ENCODE measurements around the gene NUDT14. TPM values are rescaled to one million over a fixed set of nuclear protein-coding genes. Genes with fewer than 3 reads are reported as not detected.

NUDT14 gene
- total RNA-seq, 4 donors from 2014 or later = 17.0 to 53.9 (median 32.6) TPM

DNA sequence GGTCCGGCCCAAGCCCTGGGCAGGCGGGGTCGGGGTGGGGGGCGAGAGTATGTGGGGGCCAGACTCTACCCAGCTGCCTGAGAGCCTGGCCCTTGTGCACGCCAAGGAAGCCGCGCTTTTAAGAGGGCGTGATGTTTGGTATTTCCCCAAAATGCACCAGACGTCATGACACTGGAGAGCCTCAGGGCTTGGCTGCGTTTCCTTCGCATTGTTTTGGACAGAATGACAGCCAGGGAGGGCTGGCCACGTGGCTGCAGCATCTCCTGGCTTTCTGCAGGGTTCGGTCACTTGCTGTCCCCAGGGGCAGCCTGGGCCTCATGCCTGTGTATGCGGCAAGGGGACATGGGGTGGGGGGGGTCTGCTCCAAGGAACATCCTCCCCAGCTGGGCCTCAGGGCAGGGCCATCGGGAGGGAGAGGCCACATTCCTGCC, 16.1 kb upstream of the NUDT14 start:
- Histone ChIP-seq H3K4me3 (no peak overlapping the region), H3K27me3 (peaks cover 96% of the 10 kb centered on the region), H3K9me3 (no peaks in the 10 kb centered on the region), H3K27ac (peak overlapping the region in 1 of 4 donors; percentile 13), H3K4me1 (peaks cover 0 to 20% (median 14%) of the 10 kb centered on the region in 4 donors), H3K36me3 (no peaks in the 10 kb centered on the region)
- no peak for TF ChIP-seq POLR2A (IDR thresholded peaks at IDR 0.05)
- no peak for TF ChIP-seq POLR2AphosphoS5 (IDR thresholded peaks at IDR 0.05)
- no peak for TF ChIP-seq EP300 (IDR thresholded peaks at IDR 0.05; ENCODE audit: low read depth)
- TF ChIP-seq, protein P1, sequence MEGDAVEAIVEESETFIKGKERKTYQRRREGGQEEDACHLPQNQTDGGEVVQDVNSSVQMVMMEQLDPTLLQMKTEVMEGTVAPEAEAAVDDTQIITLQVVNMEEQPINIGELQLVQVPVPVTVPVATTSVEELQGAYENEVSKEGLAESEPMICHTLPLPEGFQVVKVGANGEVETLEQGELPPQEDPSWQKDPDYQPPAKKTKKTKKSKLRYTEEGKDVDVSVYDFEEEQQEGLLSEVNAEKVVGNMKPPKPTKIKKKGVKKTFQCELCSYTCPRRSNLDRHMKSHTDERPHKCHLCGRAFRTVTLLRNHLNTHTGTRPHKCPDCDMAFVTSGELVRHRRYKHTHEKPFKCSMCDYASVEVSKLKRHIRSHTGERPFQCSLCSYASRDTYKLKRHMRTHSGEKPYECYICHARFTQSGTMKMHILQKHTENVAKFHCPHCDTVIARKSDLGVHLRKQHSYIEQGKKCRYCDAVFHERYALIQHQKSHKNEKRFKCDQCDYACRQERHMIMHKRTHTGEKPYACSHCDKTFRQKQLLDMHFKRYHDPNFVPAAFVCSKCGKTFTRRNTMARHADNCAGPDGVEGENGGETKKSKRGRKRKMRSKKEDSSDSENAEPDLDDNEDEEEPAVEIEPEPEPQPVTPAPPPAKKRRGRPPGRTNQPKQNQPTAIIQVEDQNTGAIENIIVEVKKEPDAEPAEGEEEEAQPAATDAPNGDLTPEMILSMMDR (IDR thresholded peaks at IDR 0.05) = no peak
- intact Hi-C loops (cut with DNase I; ENCODE audit: low total_unique reads) = no loop called here
- in situ Hi-C loops (cut with MboI; ENCODE audit: low pct_ligation_motif_present in 1 of 4, low pct_unique_long_range_greater_than_20kb in 1 of 4, low sequenced_read_pairs in 3 of 4) = no loop called here
- WGBS, 2 donors (ENCODE audit: low coverage in 1 of 2) = 7% methylated on average over 15 of the region's 15 CpGs; no CpG with 5 or more reads in 1 of the 2 donors
- no peak for DNase-seq

DNA sequence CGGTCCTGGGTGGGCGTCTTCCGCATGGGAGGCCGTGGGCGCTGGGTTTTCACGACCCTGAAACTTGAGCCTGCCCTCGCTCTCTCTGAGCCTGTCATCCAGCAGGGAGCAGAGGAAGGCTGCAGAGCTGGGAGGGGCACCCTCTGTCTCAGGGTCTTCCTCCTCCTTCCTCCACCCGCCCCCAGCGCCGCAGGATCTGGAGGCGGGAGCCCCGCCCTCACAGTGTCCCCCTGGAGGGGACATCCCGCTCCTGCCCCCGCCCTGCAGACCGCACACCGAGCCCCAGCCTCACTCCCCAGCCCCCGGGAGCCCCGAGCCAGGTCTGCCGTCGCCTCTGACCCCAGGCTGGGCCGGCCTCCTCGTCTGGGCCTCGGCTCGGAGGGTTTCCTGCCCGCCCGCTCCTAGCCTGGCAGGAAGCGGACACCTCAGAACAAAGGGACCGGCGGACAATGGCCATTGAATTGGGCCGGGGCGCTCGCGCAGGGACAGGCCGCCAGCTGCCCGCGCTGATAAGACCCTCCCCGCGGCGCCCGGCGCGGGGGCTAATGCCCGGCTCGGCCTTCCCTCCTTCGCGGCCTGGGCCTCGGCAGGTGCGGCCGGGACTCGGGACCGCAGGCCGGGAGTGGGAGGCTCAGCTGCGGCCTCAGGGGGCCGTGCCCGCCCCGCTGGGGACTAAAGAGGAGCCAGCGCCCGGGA, 15.3 kb upstream of the NUDT14 start:
- Histone ChIP-seq H3K36me3 (no peaks in the 10 kb centered on the region), H3K9me3 (no peaks in the 10 kb centered on the region), H3K4me1 (peaks cover 0 to 20% (median 14%) of the 10 kb centered on the region in 4 donors), H3K27ac (peak overlapping the region in 2 of 4 donors; percentile 8 to 13), H3K27me3 (peaks cover 88% of the 10 kb centered on the region), H3K4me3 (peak overlapping the region in 2 of 4 donors; percentile 8 to 14)
- TF ChIP-seq POLR2AphosphoS5 (IDR thresholded peaks at IDR 0.05) = no peak
- TF ChIP-seq, protein P1 (IDR thresholded peaks at IDR 0.05) = no peak
- no peak for TF ChIP-seq POLR2A (IDR thresholded peaks at IDR 0.05)
- TF ChIP-seq EP300 (IDR thresholded peaks at IDR 0.05; ENCODE audit: low read depth) = no peak
- intact Hi-C loops (cut with DNase I; ENCODE audit: low total_unique reads) = no loop called here
- in situ Hi-C loops (cut with MboI; ENCODE audit: low pct_ligation_motif_present in 1 of 4, low pct_unique_long_range_greater_than_20kb in 1 of 4, low sequenced_read_pairs in 3 of 4) = no loop called here
- no peak for DNase-seq
- 6% methylated on average over 30 of the region's 58 CpGs; no CpG with 5 or more reads in 1 of the 2 donors for WGBS, 2 donors (ENCODE audit: low coverage in 1 of 2)

GRCh38 chr14:105195522-105196264, 14.6 kb upstream of the NUDT14 start:
- intact Hi-C loops (cut with DNase I; ENCODE audit: low total_unique reads) = no loop called here
- H3K27me3 ChIP-seq = peaks cover 85% of the 10 kb centered on the region

DNA sequence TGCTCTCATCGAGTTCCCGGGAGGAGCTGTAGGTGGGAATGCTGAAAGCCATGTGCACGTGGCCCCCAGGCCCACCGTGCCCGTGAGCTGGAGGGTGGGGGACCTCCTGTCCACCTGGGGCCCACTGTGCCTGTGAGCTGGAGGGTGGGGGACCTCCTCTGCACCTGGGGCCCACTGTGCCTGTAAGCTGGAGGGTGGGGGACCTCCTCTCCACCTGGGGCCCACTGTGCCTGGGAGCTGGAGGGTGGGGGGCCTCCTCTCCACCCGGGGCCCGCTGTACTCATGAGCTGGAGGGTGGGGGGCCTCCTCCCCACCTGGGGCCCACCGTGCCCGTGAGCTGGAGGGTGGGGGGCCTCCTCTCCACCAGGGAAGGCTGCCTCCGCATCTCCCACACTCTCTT, 13.9 kb upstream of the NUDT14 start:
- in situ Hi-C loops (cut with MboI; ENCODE audit: low pct_ligation_motif_present in 1 of 4, low pct_unique_long_range_greater_than_20kb in 1 of 4, low sequenced_read_pairs in 3 of 4) (no loop called here), intact Hi-C loops (cut with DNase I; ENCODE audit: low total_unique reads) (no loop called here)
- Histone ChIP-seq H3K4me1 (peaks cover 0 to 20% (median 14%) of the 10 kb centered on the region in 4 donors), H3K27ac (no peak overlapping the region), H3K36me3 (no peaks in the 10 kb centered on the region), H3K9me3 (no peaks in the 10 kb centered on the region), H3K4me3 (no peak overlapping the region), H3K27me3 (peaks cover 81% of the 10 kb centered on the region)
- TF ChIP-seq POLR2AphosphoS5 (IDR thresholded peaks at IDR 0.05) = no peak
- TF ChIP-seq, protein P1 (IDR thresholded peaks at IDR 0.05) = no peak
- no peak for TF ChIP-seq POLR2A (IDR thresholded peaks at IDR 0.05)
- TF ChIP-seq EP300 (IDR thresholded peaks at IDR 0.05; ENCODE audit: low read depth) = no peak
- no peak for DNase-seq
- WGBS, 2 donors (ENCODE audit: low coverage in 1 of 2) = 82% methylated on average over 8 of the region's 10 CpGs; no CpG with 5 or more reads in 1 of the 2 donors

More at GRCh38 chr14:105195522-105196264, 14.6 kb upstream of the NUDT14 start:
- TF ChIP-seq, protein P1 (IDR thresholded peaks at IDR 0.05) = no peak
- TF ChIP-seq POLR2A (IDR thresholded peaks at IDR 0.05) (no peak), POLR2AphosphoS5 (IDR thresholded peaks at IDR 0.05) (no peak)
- WGBS, 2 donors (ENCODE audit: low coverage in 1 of 2) = 48% methylated on average over 21 of the region's 25 CpGs; no CpG with 5 or more reads in 1 of the 2 donors
- no peak for DNase-seq
- peaks cover 0 to 20% (median 14%) of the 10 kb centered on the region in 4 donors for H3K4me1 ChIP-seq
- H3K36me3 ChIP-seq = no peaks in the 10 kb centered on the region
- H3K4me3 ChIP-seq = no peak overlapping the region
- in situ Hi-C loops (cut with MboI; ENCODE audit: low pct_ligation_motif_present in 1 of 4, low pct_unique_long_range_greater_than_20kb in 1 of 4, low sequenced_read_pairs in 3 of 4) = no loop called here
- no peaks in the 10 kb centered on the region for H3K9me3 ChIP-seq
- peak overlapping the region in 1 of 4 donors; percentile 8 for H3K27ac ChIP-seq

Data from transverse colon (tissue), 4 donors.